T-cell (primary cell): ENCODE measurements around the gene EGFL8. TPM values are rescaled to one million over a fixed set of nuclear protein-coding genes. Genes with fewer than 3 reads are reported as not detected.
A peak's percentile ranks its signal among the peaks of the same experiment; 100 is the strongest.

ENCODE experiments used
- ATAC-seq, 4 experiments: fragments of 200-7000 bp in 3 of 4; fragments of 150-1000 bp in 1 of 4; cut with Tn5 transposase; replicated peaks in 1 of 4; 1 replicate in 3 of 4; 2 replicates in 1 of 4; pipeline ENCODE4 v1.10.0; 2021; ENCODE audit warnings: moderate library complexity in 3 of 4, mild to moderate bottlenecking in 2 of 4, moderate number of reproducible peaks in 1 of 4
- CTCF ChIA-PET, 2 donors: fragments of 300-600 bp; sonication (Branson Sonifier 250); formaldehyde crosslinking; loops; one replicate each; lab custom pipeline; 2022; ENCODE audit warnings: antibody characterized with exemption in 2 of 2; lab: Charles Lee
- POLR2A ChIA-PET, 2 donors: fragments of 300-600 bp; sonication (Branson Sonifier 250); formaldehyde crosslinking; loops; one replicate each; lab custom pipeline; 2022; ENCODE audit warnings: antibody characterized with exemption in 2 of 2; lab: Charles Lee
- DNase-seq, 35 experiments: peaks; one replicate each; pipeline versions ENCODE4 v3.0.0 to v3.0.0-alpha.2; 2013 to 2023
- H3K27ac ChIP-seq: one replicate; pipeline ENCODE4 v1.5.1; 2013; ENCODE audit warnings: low read length
- H3K27me3 ChIP-seq, 2 experiments: replicated peaks in 1 of 2; 1 replicate in 1 of 2; 2 replicates in 1 of 2; pipeline versions ENCODE4 v1.6.1 to v1.7.0; 2013; ENCODE audit warnings: low read length in 1 of 2, mixed read lengths in 1 of 2; ENCODE audit not compliant: control insufficient read depth in 2 of 2, insufficient read depth in 2 of 2; ENCODE audit errors: extremely low read depth in 1 of 2
- H3K36me3 ChIP-seq, 2 donors: 1 replicate in 1 of 2; 2 replicates in 1 of 2; pipeline versions ENCODE4 v1.6.1 to v1.7.0; 2013; ENCODE audit warnings: low read length in 1 of 2; ENCODE audit not compliant: control insufficient read depth in 2 of 2, insufficient read depth in 1 of 2; ENCODE audit errors: extremely low read depth in 1 of 2
- H3K4me1 ChIP-seq, 2 experiments: 1 replicate in 1 of 2; 2 replicates in 1 of 2; pipeline versions ENCODE4 v1.6.1 to v1.7.0; 2013; ENCODE audit warnings: low read length in 2 of 2, mixed read lengths in 1 of 2; ENCODE audit not compliant: insufficient read depth in 2 of 2, control insufficient read depth in 1 of 2; ENCODE audit errors: extremely low read depth in 1 of 2
- H3K4me3 ChIP-seq, 2 donors: 1 replicate in 1 of 2; 2 replicates in 1 of 2; pipeline versions ENCODE4 v1.5.1 to v1.7.0; 2013; ENCODE audit warnings: mild to moderate bottlenecking in 2 of 2, low read length in 1 of 2, moderate library complexity in 1 of 2; ENCODE audit not compliant: control insufficient read depth in 1 of 2; ENCODE audit errors: extremely low read depth in 1 of 2
- H3K9me3 ChIP-seq: 2 replicates; pipeline ENCODE4 v1.7.0; 2013
- H3K27ac Mint-ChIP-seq, 2 donors: one replicate each; pipeline ENCODE4 v1.8.0; 2020 to 2021; ENCODE audit warnings: mild to moderate bottlenecking in 2 of 2, mixed read lengths in 2 of 2
- H3K27me3 Mint-ChIP-seq, 2 donors: one replicate each; pipeline ENCODE4 v1.8.0; 2021 to 2022; ENCODE audit warnings: mixed read lengths in 2 of 2
- H3K36me3 Mint-ChIP-seq: one replicate; pipeline ENCODE4 v1.8.0; 2021; ENCODE audit warnings: mixed read lengths
- H3K4me1 Mint-ChIP-seq, 3 donors: one replicate each; pipeline ENCODE4 v1.8.0; 2020 to 2022; ENCODE audit warnings: mixed read lengths in 3 of 3, mild to moderate bottlenecking in 1 of 3
- H3K4me3 Mint-ChIP-seq, 3 donors: one replicate each; pipeline ENCODE4 v1.8.0; 2020 to 2022; ENCODE audit warnings: mild to moderate bottlenecking in 3 of 3, mixed read lengths in 3 of 3, moderate library complexity in 3 of 3
- H3K9me3 Mint-ChIP-seq, 3 donors: one replicate each; pipeline ENCODE4 v1.8.0; 2020 to 2022; ENCODE audit warnings: mixed read lengths in 3 of 3
- WGBS: methylation state at CpG from one replicate; pipeline ENCODE4 v1.1.5; 2013; ENCODE audit warnings: missing lambda C conversion rate; ENCODE audit not compliant: insufficient coverage; 5-methylcytosine and 5-hydroxymethylcytosine counted together
- total RNA-seq, 35 experiments: library from RNA in 6 of 35; stranded (reverse) in 6 of 35; fragments of 120-200 nt in 1 of 35; gene quantifications; one replicate each; pipeline versions ENCODE4 v1.2.1 to v1.2.4 and lab custom pipeline; 2013 to 2026

The EGFL8 gene
- total RNA-seq, 5 donors from 2014 or later (not counting 1 experiment from before 2014, with no cell fraction given), result 13.9 to 18.9 (median 16.9) TPM

DNA sequence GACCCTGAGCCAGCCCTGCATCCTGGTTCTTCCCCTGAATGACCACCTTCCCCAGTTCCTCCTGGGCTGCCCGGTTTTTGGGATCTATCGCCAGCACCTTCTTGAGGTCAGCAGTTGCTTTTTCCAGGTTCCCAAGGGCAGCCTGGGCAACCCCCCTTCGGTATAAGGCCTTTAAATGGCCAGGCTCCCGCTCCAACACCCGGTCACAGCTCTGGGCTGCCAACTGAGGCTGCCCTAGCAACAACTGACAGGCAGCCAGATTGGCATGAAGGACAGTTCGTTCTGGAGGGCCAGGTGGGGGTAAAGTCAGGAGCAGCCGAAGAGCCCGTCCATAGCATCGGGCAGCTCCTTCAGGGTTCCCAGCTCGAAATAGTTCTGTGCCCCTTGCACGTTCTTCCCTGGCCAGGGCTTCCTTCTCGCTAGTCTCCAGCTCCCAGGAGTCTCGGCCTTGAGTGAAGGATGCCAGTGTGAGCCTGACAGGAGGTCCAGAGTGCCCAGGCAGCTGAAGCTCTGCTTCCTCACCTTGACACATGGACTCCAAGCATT lies 35.6 kb upstream of the EGFL8 start:
- Mint-ChIP-seq H3K27me3 (no peaks in the 10 kb centered on the region), H3K4me3 (peak overlapping the region; percentile 99), H3K36me3 (peaks cover 23% of the 10 kb centered on the region), H3K27ac (peak overlapping the region; percentile 93 to 95), H3K9me3 (no peaks in the 10 kb centered on the region), H3K4me1 (peaks cover 51 to 56% (median 55%) of the 10 kb centered on the region in 3 donors)
- DNase-seq, result no peak
- WGBS, result 93% methylated on average over 13 of the region's 13 CpGs
- Histone ChIP-seq H3K27me3 (no peaks in the 10 kb centered on the region), H3K27ac (peak overlapping the region; percentile 42), H3K4me3 (peak overlapping the region in 1 of 2 donors; percentile 40), H3K36me3 (peaks cover 5 to 28% of the 10 kb centered on the region in 2 donors), H3K4me1 (peaks cover 15 to 48% of the 10 kb centered on the region in 2 experiments), H3K9me3 (no peaks in the 10 kb centered on the region)
- ChIA-PET CTCF (interaction anchor here in 1 of 2 donors (0.5 to 1.3 kb wide), 2 partner anchors 48 to 630 kb away, joined by 3 read pairs; no protein-coding TSS in a partner anchor), POLR2A (interaction anchor here (0.5 to 0.7 kb wide), 6 partner anchors 18 to 468 kb away, joined by 3 to 7 read pairs (median 6); partner anchors contain the start of gene C6orf47 (in 1 of the 2))
- no peak for ATAC-seq

DNA sequence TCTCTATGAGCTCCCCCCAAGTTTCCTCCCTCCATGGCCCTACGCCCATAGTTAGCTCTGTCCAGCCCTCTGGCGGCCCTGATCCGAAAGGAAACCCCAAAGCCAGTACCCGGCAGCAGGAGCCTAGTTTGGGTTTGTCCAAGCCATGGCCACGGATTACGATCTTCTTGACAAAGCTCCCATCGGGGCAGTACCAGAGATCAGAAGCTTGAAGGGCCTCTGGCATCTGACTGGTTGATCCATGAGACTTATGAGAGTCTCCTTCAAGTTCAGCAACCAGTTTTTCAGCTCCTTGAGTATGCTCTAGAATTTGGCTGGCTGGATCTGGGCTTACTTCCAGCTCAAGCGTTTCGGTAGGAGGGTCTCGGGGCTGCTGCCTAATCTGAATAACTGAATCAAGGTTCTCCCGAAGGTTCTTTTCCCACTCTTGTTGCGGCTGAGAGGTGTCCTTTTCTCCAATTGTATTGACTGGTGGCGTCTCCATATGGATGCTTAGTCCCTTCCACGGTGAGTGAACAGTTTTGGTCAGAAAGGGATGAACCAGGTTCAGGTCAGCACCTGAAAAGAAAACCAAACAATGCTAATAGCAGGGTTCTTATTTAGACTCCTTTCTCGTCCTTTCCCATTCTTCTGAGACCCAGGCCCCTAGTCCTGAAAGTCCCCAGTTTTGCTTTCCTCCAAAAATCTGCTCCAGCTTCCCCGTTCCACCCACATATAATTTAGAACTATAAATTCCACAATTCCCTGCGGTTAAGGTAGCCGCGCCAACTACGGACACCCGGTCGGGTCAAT lies 34.9 kb upstream of the EGFL8 start:
- Mint-ChIP-seq H3K27ac (peak overlapping the region; percentile 87 to 93), H3K4me3 (peak overlapping the region; percentile 86 to 99 (median 88)), H3K9me3 (no peaks in the 10 kb centered on the region), H3K4me1 (peaks cover 46 to 49% (median 49%) of the 10 kb centered on the region in 3 donors), H3K36me3 (peaks cover 17% of the 10 kb centered on the region), H3K27me3 (no peaks in the 10 kb centered on the region)
- Histone ChIP-seq H3K4me1 (peaks cover 15 to 42% of the 10 kb centered on the region in 2 experiments), H3K27me3 (no peaks in the 10 kb centered on the region), H3K27ac (peak overlapping the region; percentile 76), H3K4me3 (peak overlapping the region; percentile 82 to 84), H3K36me3 (peaks cover 2 to 21% of the 10 kb centered on the region in 2 donors), H3K9me3 (no peaks in the 10 kb centered on the region)
- WGBS, result 45% methylated on average over 15 of the region's 22 CpGs
- DNase-seq (no peak), ATAC-seq (peak in 1 of 4 experiments; percentile 14)
- ChIA-PET POLR2A (interaction anchor here (0.5 to 0.7 kb wide), 5 partner anchors 18 to 469 kb away, joined by 3 to 7 read pairs (median 3); partner anchors contain the start of gene C6orf47 (in 1 of the 2)), CTCF (no interaction called here)

DNA sequence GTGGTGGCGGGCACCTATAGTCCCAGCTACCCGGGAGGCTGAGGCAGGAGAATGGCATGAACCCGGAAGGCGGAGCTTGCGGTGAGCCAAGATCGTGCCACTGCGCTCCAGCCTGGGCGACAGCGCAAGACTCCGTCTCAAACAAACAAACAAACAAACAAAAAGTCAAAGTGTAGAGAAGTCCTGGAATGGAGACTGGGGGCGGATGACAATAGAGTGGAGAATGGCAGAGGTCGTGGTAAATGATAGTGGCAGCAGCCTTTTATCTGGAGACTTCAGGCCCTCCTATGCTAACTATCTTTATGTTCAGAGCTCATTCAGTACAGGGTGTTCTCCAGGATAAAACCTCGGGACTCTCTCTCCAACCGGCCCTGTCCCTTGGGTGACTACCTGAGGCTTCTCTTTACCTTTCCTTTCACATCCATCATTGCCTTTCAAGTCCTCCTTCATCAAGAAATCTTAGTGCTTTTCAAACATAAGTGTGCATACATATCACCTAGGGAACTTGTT lies 32.9 kb upstream of the EGFL8 start:
- Mint-ChIP-seq H3K4me3 (peak overlapping the region in 1 of 3 donors; percentile 23), H3K9me3 (no peaks in the 10 kb centered on the region), H3K27me3 (no peaks in the 10 kb centered on the region), H3K36me3 (peaks cover 8% of the 10 kb centered on the region), H3K4me1 (peaks cover 37 to 40% (median 38%) of the 10 kb centered on the region in 3 donors), H3K27ac (no peak overlapping the region)
- DNase-seq (no peak), ATAC-seq (no peak)
- POLR2A ChIA-PET, result interaction anchor here in 1 of 2 donors (0.9 kb wide), 1 partner anchor 59 kb away, joined by 3 read pairs; the partner anchor contains the start of gene PBX2
- peaks cover 0 to 4% of the 10 kb centered on the region in 2 experiments for H3K27me3 ChIP-seq
- peaks cover 2 to 5% of the 10 kb centered on the region in 2 donors for H3K36me3 ChIP-seq
- H3K27ac ChIP-seq, result no peak overlapping the region
- H3K4me1 ChIP-seq, result peaks cover 15 to 37% of the 10 kb centered on the region in 2 experiments
- 100% methylated on average over 2 of the region's 14 CpGs for whole genome bisulfite sequencing
- CTCF ChIA-PET, result interaction anchor here in 1 of 2 donors (0.7 kb wide), 1 partner anchor 12 kb away, joined by 3 read pairs; no protein-coding TSS in a partner anchor
- H3K4me3 ChIP-seq, result no peak overlapping the region
- H3K9me3 ChIP-seq, result no peaks in the 10 kb centered on the region

DNA sequence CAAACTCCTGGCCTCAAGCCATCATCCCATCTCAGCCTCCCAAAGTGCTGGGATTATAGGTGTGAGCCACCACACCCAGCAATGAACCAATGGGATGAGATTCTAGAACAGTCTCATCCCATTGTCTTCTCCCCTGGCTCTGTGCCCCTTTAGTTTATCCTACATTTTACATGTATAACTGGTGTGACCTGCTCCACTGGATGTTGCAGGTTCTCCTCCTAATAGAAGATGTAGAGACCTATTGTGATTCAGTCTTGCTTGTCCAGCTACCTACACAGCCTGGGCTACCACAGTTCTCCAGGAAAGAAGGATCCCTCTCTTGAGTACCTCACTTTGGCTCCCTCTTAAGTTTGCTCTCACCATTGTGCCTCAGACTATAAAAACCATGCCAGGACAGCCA lies 32.3 kb upstream of the EGFL8 start:
- CTCF ChIA-PET, result interaction anchor here in 1 of 2 donors (0.7 kb wide), 1 partner anchor 12 kb away, joined by 3 read pairs; no protein-coding TSS in a partner anchor
- Mint-ChIP-seq H3K4me3 (no peak overlapping the region), H3K4me1 (peaks cover 31 to 34% (median 32%) of the 10 kb centered on the region in 3 donors), H3K9me3 (no peaks in the 10 kb centered on the region), H3K36me3 (peaks cover 2% of the 10 kb centered on the region), H3K27me3 (no peaks in the 10 kb centered on the region), H3K27ac (no peak overlapping the region)
- ATAC-seq (no peak), DNase-seq (no peak)
- Histone ChIP-seq H3K36me3 (peaks cover 1 to 2% of the 10 kb centered on the region in 2 donors), H3K4me1 (peaks cover 14 to 31% of the 10 kb centered on the region in 2 experiments), H3K27ac (no peak overlapping the region), H3K4me3 (no peak overlapping the region), H3K9me3 (no peaks in the 10 kb centered on the region), H3K27me3 (peaks cover 0 to 4% of the 10 kb centered on the region in 2 experiments)
- POLR2A ChIA-PET, result no interaction called here

DNA sequence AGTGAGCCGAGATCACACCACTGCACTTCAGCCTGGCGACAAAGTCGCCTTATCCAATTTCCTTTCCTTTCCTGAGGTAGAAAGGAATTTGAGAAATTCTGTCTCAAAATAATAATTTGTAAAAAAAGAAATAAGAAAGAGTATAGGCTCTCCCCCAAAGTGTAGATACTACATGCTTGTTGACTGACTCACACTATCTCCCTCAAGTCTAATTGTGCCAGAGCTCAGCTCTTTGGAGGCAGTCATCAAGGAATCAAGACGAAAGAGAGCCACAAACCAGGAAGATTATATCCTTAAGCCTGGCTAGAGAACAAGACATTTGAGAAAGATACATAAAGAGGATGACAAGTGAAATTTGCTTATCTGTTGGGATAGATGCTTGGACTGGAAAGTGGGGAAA lies 30.6 kb upstream of the EGFL8 start:
- peaks cover 15 to 18% (median 16%) of the 10 kb centered on the region in 3 donors for H3K4me1 Mint-ChIP-seq
- no peaks in the 10 kb centered on the region for H3K27me3 Mint-ChIP-seq
- no peaks in the 10 kb centered on the region for H3K9me3 Mint-ChIP-seq
- POLR2A ChIA-PET, result no interaction called here
- no peak overlapping the region for H3K27ac Mint-ChIP-seq
- CTCF ChIA-PET, result no interaction called here
- no peak for ATAC-seq
- H3K9me3 ChIP-seq, result no peaks in the 10 kb centered on the region
- no peak for DNase-seq
- H3K4me3 ChIP-seq, result no peak overlapping the region
- WGBS, result no CpG with 5 or more reads among the region's 4 CpGs
- H3K4me3 Mint-ChIP-seq, result no peak overlapping the region
- H3K36me3 ChIP-seq, result peaks cover 0 to 1% of the 10 kb centered on the region in 2 donors
- H3K4me1 ChIP-seq, result peaks cover 6 to 19% of the 10 kb centered on the region in 2 experiments
- H3K27ac ChIP-seq, result no peak overlapping the region
- H3K36me3 Mint-ChIP-seq, result no peaks in the 10 kb centered on the region
- peaks cover 0 to 4% of the 10 kb centered on the region in 2 experiments for H3K27me3 ChIP-seq

DNA sequence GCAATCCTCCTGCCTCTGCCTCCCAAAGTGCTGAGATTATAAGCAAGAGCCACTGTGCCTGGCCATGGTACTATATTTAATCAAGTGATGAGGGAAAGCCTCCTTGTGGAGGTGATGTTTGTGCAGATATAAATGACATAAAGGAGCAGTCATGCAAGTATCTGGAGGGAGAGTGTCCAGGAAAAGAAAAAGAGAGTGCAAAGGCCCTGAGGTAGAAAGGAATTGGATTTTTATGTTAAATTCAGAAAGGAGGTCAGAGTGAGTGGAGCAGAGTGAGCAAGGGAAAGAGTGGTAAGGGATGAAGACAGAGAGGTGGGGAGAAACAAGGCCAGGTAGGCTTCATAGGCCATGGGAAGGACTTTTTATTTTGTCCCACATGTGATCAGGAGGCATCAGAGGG lies 26.9 kb upstream of the EGFL8 start:
- ChIA-PET CTCF (no interaction called here), POLR2A (no interaction called here)
- no peak overlapping the region for H3K4me3 ChIP-seq
- H3K27me3 Mint-ChIP-seq, result peaks cover 3 to 8% of the 10 kb centered on the region in 2 donors
- H3K27me3 ChIP-seq, result peaks cover 2 to 4% of the 10 kb centered on the region in 2 experiments
- H3K9me3 ChIP-seq, result no peaks in the 10 kb centered on the region
- no peak for ATAC-seq
- no peak overlapping the region for H3K4me3 Mint-ChIP-seq
- H3K4me1 ChIP-seq, result no peaks in the 10 kb centered on the region
- DNase-seq, result no peak
- H3K4me1 Mint-ChIP-seq, result no peaks in the 10 kb centered on the region
- H3K36me3 ChIP-seq, result no peaks in the 10 kb centered on the region
- no peaks in the 10 kb centered on the region for H3K9me3 Mint-ChIP-seq
- H3K36me3 Mint-ChIP-seq, result no peaks in the 10 kb centered on the region
- no peak overlapping the region for H3K27ac Mint-ChIP-seq
- no peak overlapping the region for H3K27ac ChIP-seq
